ENCODE results near the gene TAL2.

The TAL2 gene

GRCh38 chr9:105662184-105663104, at the start of gene TAL2:
Gene TAL2 (plus strand): TSS chr9:105662457. CDS start chr9:105662497, 40 bp downstream.
- DNase-seq = no peak

DNA sequence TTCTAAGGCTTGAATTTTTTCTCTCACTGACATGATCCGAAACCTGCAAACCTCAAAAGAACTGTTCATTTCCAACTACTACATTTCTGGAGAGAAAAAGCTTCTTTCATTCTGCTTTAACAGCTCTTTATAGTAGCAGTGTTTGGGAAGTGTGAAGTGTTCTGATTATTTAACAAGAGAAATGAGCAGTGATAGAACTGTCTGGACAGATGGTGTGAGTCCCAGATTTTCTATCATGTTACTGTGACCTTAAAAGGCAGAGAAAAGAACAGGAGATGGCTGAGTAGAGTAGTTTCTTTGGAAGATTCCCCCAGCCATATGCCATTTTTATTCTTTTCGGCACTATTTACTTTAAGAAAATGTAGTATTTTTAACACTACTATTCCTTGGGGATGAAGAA, 41.3 kb upstream of the TAL2 start:
- no peak for DNase-seq

GRCh38 chr9:105625088-105625487, 37.2 kb upstream of the TAL2 start:
- DNase-seq = no peak

- no peak for DNase-seq
Observed at GRCh38 chr9:105632807-105633206, 29.4 kb upstream of the TAL2 start.

DNA sequence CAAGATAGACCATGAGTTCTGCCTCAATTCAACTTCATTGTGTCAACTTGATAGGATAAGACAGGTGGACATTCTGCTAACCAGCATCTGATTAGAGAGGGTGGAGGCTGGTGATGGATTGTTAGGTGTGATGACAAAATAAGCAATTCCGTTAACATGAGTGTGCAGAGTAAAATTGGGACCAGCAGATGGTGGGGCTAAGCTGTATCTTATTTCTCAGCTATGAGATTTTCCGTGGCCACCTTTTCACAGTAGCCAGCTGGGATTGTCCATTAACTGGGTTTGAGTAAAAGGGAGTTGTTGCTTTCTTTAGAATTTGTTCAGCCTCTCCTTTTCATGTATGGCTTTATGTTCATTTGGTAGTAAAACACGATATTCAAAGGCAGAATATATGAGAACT, 28.8 kb upstream of the TAL2 start:
- no peak for DNase-seq

DNA sequence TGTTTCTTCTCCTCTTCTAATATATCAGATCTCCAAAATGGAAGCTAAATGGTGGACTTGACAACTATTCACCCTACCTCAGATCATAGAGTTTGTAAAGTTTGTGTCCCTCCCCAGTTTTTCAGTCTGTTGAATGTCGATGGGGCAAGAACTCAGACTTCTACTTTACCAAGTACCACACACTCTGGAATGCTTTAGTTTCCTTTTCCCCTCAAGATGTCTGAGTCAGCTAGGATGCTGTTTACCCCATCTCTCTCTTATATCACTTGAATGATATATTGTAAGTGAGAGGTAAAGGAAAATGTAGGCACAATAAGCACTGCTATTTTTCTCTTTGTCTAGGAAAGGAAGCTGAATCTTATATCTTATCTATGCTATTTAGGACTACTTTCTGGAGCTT, 25.9 kb upstream of the TAL2 start:
- no peak for DNase-seq

GRCh38 chr9:105637787-105638395, 24.4 kb upstream of the TAL2 start:
- DNase-seq = no peak

DNA sequence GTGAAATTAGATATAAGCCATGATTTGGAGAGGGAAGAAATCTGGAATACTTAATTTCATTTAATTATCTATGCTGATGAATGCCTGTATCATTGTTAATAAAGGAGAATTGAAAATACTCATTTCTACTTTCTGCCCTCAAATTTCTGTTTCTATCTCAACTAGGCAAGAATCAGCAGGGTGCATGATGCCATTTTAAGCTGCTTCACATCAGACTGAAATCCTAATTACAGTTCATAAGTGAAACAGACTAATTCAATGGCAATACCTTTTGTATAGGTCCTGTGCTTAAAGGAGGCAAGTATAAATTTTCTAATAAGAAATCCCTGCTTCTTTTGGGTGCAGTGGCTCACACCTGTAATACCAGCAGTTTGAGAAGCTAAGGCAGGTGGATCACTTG, 22.3 kb upstream of the TAL2 start:
- no peak for DNase-seq

GRCh38 chr9:105643795-105644194, 18.5 kb upstream of the TAL2 start:
- no peak for DNase-seq

DNA sequence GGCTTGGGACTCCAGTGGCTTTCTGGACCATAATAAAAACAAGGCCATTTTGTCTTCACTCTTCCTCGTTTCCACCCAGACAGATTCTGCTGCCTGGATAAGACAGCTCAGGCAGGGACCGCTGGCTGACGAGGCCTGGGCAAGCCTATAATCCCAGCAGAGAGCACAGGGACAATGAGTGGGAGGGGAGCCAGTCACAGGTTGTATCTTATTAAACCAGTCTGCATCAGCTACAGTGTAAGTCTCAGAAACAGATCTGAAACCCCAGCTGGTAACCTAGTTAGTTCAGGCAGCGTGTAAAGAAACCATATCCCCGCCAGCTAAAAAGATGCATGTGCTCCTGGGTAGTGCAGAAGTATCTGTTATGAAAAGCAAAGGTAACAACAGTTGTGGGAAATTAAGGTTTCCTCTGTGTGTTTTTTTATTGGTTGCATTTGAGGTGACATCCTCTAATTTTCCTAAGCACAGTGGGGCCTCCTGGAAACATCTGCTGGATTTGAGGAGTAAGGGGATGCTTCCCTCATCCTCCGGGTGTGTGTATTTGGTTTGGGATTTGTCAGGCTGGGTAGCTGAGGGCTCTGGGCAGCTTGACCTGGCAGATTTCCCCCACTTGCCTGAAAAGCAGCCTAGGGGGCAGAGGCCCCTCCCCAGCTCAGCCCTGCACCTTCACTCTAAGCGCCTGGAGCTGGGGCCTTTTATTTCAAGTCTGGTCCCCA, 15.2 kb upstream of the TAL2 start:
- DNase-seq = no peak

GRCh38 chr9:105647595-105648349, 14.5 kb upstream of the TAL2 start:
- no peak for DNase-seq

DNA sequence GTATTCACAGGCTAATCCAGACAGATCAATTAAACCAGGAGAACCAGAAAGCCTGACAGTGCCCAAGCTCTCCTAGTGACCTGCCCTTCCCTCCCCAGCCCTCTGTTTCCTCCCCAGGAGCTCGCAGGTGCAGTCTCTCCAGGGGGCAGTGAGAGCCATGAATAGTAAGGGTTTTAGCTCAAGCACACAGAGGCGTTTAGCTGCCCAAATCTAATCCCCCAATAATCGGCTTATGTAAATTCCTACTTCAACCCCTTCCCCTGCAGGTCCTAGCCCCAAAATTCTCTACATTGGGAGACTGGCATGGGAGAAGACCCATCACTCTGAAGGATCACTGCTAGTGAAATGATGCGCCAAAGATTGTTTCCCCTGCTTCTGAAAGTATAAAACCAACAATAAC, 10.5 kb upstream of the TAL2 start:
- DNase-seq = no peak

- DNase-seq = no peak
Observed at GRCh38 chr9:105656131-105656921, 5.9 kb upstream of the TAL2 start.

- DNase-seq = no peak
Observed at GRCh38 chr9:105658351-105658750, 3.9 kb upstream of the TAL2 start.

DNA sequence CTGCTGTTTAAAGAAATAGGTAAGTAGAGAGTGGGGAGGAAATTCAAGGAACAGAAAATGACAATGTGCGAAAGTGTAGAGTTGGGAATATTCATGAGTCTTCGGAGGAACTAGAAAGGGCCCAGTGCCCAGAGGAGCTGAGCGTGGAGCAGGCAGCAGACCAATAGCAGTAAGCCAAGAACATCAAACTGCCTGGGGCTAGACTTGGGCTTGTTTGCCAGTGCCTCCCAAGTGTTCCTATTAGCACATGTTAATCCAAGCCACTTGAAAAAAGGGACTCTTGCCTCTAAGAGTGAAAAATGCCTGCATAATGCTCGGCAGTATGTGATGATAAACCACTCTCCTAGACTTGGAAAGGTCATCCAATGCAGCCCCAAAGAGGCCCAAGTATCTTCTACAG, 1.2 kb upstream of the TAL2 start:
- DNase-seq = no peak

DNA sequence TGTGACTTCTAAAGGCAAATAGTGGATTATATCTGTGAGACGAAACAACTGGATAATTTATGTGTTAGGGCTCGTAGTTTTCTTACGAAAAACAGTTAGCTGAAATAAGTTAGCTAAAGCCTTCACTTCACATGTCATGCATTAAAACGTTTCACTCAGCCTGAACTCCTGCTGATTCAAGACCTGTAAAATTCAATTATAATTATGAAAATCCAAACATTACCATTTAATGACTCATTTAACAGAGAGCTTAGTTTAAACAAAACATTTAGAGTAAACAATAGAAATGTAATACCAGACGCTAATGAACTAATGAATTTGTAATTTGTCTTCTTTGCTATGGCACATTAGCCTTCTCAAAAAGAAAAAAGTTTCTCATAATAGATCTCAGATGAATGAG, 1.7 kb downstream of the TAL2 start:
- no peak for DNase-seq

- DNase-seq = no peak
Observed at GRCh38 chr9:105667867-105668266, 5.6 kb downstream of the TAL2 start.

GRCh38 chr9:105670315-105670714, 8.1 kb downstream of the TAL2 start:
- DNase-seq = no peak

DNA sequence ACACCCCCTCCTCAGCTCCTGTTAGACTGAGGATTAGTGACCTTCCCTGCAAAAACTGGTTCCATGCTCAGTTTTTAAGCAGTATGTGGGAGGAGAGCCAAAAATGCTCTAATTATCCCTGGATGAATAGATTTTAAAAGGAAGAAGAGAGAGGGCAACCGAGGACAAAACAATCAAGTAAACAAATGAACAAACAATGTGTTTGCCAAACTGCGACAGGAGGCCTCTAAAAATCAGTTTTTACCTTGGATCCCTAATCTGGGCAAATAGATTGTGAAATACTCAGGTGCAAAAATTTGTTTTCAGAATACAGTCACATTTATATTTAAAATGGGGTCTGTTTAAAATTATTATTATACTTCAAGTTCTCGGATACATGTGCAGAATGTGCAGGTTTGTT, 8.5 kb downstream of the TAL2 start:
- no peak for DNase-seq

DNA sequence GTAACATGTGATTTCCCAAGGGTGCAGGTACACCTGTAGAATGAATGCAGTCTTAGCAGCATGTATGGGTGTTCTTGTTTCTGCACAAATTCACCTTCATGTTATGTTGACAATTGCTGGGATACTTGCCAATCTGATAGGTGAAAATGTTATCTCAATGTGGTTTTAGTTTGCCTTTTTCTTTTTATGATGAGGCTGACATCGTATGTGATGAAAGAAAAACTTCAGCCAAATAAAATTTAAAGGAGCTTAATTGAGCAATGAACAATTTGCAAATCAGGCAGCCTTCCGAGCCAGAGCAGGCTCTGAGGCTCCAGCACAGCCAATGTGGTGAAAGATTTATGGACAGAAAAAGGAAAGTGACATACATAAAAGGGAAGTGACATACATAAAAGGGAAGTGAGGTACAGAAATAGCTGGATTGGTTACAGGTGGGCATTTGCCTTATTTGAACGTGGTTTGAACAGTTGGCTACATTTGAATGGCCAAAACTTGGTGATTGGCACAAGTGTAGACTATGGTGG, 10.5 kb downstream of the TAL2 start:
- no peak for DNase-seq

DNA sequence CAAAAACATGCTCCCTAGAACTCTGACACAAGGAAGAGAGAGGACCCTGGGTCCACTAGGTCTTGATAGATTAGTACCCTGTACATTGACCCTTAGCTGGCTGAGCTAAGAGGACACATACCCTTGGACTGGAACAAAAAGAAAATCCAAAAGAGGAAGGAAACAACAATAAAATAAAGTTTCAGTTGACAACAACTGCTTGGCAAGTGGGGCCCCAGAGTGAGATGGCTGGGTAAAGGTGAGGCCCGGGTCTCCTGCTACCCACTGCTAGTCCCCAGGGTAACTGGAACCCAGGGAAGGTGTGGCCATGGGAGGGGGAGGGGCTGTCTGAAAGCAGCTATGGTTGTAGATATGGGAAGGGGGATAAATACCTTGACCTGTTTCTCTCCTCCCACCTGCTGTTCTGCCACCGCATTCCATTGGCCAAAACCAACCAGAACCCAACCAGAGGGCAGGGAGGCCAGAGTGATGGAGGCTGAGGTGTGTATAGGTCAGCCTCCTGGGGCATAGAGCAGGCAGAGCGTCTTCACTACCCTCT, 11.7 kb downstream of the TAL2 start:
- DNase-seq = no peak

Measured in stimulated activated naive CD4-positive, alpha-beta T cell treated with Interleukin-2 at 50 U/mL for 16 hours (primary cell).